GM21390 (cell line): ENCODE data around the gene ISX.
"Not testable (repeated sequence)": the region's sequence is repeated elsewhere in the genome, so short reads cannot be mapped to it uniquely, and the experiment has no call there.

Experiments
- ATAC-seq: cut with Tn5 transposase; IDR thresholded peaks from one replicate; pipeline ENCODE4 v1.9.1; 2021; ENCODE audit not compliant: unreplicated experiment

ISX gene

DNA sequence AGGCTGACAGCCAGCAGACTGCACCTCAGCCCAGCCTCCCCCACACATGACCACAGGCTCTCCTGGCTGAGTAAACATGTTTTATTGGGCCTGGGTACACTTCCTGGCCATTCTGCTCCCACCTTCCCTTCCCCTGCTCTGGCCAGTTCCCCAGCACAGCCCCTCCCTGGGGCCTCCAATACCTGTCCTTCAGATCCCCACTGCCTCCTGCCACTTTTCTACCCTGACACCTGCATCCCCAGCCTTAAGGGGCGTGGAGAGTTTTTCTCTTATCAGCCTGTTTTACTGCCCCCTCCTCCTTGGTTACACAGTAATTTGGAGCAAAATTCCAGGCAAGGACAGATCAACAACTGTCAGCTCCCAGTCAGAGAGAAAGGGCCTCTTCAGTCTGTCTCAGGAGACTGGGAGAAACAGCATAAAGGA, at the start of gene ISX:
ISX (plus strand) TSS at position 363 of the 423 bp plus-strand sequence. CDS start 930 bp downstream, outside the sequence.
- no peak for ATAC-seq

DNA sequence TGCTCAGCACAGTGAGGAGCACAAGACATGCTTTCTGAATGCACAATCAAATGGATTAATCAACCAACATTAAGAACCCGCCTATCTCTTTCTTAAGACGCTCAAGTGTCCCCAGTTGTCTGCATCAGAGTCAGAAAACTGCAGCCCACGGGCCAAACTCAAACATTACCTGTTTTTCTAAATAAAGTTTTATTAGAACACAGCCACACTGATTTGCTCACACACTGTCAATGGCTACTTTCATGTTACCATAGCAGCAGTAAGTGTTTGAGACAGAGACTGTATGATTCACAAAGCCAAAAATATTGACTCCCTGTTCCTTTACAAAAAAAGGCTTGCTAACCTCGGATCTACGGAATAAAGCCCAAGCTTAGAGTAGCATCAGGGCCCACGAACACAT, 49.0 kb upstream of the ISX start:
- ATAC-seq: no peak

DNA sequence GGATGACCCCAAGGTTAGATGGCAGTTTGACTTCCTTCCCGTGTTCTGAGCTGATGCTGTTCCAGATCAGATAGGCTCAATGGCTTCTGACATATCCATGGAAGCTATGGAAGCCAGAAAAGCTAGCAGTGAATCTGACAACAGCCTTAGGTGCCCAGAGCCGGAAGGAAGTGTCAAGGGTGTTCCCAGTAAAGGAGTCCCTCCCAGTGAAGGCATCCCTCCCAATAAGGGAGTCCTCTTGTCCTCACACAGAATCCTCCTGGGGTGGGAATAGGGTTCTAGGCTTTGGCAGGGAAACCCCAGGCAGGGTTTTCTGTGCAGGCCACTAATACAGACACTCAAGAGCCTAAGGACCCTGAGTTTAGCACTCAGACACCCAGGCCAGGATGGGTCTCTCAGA, 47.0 kb upstream of the ISX start:
- no peak for ATAC-seq

DNA sequence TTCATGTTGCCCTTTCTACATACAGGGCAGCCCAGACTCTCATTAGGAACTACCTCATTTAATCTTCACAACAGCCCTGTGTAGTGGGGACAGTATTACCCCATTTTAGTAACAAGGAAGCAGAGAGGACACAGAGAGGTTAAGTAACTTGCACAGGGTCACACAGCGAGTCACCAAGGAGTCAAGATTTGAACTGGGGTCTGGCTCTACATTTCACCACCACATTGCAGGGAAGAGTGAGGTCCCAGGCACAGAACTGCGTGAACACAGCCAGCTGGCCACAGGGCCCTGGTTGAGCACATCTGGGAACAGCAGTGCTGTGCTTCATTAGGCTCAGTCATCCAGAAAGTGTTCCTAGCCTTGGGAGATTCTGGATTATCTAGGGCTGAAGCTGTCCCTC, 45.4 kb upstream of the ISX start:
- no peak for ATAC-seq

DNA sequence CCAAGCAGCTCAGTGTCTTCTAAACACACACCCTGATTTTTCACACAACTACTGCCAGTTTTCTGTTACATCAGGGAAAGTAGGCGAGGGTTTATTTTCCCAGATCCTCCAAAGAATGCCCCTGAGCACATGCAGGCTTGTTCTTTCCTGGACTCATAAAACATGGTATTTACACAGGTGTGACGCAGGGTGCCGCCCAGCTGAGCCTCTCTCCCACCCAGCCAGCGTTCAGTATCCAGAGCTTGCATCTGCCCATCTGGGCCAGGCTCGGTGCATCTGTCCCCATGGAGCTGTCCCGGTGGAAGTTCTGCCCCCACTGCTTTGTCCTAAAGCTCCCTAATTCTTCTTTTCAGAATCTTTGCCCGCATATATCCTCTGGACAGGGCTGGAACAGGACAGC, 44.8 kb upstream of the ISX start:
- ATAC-seq: no peak

DNA sequence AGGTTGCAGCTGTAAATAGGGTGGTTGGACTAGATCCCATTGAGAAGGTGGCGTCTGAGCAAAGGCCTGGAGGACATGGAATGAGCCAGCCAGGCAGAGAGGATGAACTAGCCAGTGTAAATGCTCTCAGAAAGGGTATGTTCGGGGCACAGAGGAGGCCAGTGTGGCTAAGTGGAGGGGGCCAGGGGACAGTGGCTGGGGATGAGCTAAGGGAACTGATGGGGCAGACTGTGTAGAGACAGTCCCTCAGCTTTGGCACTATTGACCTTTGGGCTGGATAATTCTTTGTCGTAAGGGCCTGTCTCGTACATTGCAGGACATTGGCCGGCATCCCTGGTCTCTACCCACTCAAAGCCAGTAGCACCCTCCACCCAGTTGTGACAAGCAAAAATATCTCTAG, 43.7 kb upstream of the ISX start:
- ATAC-seq: no peak

DNA sequence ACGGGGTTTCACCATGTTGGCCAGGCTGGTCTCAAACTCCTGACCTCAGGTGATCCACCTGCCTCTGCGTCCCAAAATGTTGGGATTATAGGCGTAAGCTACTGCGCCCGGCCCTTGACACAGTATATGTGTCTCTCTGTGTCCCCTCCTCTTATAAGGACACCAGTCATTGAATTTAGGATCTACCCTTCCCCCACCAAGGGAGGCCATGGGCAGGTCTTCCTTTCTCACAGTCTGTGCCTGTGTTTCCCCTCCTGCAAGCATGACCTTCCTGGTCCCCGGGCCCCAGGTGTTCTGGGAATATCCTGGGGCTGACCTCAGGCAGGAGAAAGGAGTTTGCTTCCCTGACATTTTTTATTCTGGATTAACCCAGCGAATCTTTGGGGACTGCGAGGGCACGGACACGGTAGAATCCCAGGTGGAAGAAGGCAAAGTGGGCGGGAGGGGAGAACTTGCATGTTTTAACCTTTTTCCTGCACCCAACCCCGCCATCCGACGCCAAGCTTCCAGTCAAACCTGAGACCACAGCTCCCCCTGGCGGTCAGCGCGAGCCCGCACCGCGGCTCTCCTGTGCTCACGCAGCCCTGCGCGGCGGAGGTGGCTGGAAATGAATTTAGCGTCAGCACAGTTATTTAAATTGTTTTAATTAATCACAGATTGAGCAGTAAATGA, 42.1 kb upstream of the ISX start:
- ATAC-seq: no peak

DNA sequence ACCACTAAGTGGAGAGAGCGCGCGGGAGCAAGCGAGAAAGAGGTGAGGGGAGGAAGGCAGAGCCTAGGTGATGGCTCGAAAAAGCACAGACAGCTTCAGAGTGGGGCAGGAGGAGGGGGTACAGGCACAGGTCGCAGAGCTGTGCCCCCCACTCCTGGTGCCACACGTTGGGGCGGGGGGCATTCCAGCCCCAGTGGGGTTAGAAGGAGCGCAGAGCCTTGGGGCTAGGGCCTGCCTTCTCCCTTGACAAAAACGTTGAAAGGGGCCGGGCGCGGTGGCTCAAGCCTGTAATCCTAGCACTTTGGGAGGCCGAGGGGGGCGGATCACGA, 41.6 kb upstream of the ISX start:
- no peak for ATAC-seq

DNA sequence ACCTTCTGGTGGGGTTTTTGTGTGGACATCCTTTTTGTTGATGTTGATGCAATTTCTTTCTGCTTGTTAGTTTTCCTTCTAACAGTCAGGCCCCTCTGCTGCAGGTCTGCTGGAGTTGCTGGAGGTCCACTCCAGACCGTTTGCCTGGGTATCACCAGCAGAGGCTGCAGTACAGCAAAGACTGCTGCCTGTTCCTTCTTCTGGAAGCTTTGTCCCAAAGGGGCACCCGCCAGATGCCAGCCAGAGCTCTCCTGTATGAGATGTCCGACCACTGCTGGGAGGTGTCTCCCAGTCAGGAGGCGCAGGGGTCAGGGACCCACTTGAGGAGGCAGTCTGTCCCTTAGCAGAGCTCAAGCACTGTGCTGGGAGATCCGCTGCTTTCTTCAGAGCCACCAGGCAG, 35.8 kb upstream of the ISX start:
- ATAC-seq: not testable (repeated sequence)

DNA sequence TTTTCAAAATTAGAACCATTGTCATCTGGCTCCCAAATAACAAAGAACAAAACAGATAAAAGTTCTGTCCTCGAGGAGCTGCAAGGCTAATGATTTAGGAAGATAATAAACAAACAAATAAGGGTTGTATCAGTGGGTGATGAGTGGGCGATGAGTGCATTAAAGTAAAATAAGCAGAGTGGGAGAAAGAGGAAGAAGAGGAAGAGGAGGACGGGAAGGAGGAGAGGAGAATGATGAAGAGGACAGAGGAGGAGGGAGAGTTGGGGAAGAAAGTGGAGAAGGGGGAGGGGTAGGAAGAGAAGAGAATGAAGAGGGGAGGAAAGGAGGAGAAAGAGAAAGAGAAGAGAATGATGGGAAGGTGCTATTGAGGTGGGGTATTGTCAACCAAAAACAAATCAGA, 33.4 kb upstream of the ISX start:
- no peak for ATAC-seq

DNA sequence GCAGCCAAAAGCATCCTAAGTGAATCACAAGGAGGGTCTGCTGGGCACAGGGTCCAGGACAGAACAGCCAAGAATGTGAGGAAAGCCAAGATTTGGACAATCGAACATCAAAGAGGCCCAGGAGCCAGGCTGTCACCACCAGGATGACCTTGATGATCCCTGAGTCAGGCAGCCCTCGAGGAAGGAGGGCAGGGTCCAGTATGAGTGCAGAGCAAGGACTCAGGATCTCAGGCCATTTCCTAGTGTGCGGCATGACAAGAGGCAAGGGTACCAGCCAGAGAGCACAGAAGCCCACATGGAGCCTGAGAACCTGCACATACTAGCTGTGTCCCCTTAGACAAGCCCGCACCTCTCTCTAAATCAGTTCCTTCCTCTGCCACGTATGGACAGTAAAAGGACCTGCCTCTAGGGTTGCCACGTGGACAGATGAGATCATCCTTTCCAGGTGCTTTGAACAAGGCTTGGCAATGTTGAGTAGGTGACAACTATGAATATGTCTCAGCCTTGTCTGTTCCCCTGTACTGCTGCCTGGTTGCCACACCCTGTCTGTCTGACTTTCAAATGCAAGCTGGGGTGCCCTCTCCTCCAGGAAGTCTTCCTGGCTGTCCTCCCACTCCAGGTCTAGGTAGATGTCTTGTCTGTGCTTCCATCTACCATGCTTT, 32.2 kb upstream of the ISX start:
- ATAC-seq: no peak

DNA sequence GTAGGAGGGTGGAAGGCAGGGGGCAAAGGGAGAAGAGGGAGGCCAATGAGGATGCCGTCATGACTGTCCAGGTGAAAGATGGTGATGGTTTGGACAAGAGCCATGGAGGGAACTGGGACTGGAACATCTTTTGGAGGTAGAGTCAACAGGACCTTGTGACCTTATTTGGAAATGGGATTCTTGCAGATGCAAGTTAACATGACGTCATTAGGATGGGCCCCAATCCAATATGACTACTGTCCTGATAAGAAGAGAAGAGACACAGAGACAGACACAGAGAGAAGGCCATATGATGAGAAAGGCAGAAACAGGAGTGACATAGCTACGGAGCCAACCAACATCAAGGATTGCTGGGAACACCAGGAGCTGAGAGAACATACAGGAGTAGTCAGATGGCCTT, 31.0 kb upstream of the ISX start:
- ATAC-seq: no peak

DNA sequence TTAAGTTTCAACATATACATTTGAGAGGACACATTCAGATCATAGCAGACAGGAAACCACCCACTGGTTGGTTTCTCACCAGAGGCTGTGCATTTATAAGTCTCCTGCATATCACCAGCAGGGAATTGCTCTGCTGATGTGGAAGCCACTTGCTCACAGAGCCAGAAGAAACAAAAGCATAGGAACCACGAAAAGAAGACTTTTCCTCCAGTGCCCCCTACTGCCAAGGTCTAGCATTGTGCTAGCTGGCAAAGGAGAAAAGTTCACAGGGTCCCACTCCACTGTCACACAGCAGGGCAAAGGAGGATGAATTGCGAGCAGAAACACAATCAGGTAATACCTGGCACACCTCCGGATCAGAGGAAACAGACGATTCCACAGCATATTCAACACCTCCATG, 28.9 kb upstream of the ISX start:
- no peak for ATAC-seq

DNA sequence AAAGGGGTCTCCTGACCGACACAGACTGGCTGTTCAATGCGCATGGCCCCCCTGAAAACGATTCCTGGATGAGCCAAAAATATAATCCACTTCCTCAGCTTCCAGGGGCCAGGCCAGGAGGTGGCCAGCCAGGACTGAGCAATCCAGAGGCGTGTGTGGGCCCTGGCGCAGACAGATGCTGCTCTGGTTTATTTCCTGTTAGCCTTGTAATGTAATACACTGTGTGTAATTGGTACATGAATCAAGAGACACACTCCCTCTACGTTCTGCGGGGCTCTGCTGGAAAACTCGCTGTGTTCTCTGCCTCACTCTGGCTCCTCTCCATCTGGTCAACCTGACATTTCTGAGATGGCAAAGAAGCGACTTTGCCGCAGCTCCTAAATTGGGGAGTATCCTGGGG, 26.3 kb upstream of the ISX start:
- no peak for ATAC-seq

DNA sequence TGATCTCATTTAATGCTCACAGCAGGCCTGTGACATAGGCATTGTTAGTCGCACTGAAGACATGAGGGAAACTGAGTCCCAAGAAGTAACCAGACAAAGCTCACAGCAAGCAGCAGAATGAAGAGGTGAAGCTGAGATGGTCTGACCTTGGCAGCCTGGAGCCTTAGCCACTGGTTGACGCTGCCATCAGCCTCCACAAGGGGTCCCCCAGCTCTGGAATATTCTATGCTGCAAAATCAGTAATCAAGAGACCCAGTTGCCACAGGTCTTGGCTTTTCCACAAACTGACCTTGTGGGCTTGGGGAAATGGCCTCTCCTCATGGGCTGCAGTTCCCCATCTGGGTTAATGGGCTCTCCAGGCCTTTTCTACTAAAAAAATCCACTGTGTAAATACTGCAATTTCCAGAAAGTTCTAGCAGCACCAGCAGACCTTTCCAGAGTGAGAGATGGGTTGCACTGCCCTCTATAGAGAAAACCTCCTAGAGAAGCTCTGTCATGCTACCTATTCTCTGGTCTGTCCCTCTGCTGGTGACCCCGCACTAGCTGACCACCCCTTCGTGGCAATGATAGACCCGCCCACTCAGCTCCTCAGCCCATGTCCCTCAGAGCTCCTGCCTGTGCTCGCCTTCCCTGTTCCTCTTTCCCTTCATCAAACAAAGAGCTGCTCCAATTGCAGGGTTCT, 22.6 kb upstream of the ISX start:
- ATAC-seq: no peak

DNA sequence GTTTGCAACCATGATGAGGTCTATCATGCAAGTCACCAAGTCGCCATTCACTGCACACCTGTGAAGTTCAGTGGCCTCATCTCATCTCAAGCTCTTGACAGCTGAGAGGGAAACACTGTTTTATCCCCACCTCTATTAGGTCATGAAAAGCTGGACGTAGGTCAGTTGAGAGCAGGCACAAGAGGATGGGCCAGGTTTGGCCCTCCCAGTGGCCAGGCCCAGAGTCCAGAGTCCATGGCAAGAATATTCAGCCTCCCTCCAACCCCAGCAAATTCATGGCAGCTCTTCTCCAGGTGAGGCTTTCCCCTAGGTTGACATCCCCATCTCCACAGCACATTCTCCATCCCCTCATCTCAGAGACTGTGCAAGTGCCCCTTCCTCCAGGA, 22.0 kb upstream of the ISX start:
- ATAC-seq: no peak

DNA sequence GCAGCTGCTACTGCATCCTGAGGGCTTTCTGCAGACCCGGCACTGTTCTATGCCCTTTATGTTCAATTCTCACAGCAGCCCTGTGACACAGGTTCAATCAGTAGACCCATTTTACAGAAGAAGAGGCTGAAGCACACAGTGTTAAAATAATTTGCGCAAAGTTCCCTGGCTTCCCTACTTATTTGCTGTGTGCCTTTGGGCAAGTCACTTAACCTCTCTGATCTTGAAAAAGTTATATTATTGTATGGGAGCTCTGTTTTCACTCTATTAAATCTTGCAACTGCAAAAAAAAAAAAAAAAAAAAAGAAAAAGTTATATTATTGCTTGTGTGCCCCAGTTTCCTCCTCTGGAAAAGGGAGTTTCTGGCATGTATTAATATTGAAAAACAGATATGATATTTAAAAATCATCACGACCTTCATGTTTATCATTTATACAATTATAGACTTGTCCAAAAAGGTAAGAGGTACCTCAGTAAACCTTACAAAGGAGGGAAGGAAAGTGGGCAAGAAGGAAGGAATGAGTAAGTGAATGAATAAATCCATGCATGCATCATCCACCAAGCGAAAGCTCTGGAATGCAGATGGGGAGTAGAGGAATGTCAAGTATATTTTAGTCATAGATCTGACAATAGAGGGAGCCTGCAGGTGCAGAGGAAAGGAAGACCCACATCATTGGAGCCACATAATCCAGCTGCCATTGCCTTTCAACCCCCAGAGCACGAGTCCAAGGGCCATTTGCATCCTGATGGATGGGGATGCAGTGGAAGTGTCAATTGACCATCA, 21.2 kb upstream of the ISX start:
- ATAC-seq: no peak

DNA sequence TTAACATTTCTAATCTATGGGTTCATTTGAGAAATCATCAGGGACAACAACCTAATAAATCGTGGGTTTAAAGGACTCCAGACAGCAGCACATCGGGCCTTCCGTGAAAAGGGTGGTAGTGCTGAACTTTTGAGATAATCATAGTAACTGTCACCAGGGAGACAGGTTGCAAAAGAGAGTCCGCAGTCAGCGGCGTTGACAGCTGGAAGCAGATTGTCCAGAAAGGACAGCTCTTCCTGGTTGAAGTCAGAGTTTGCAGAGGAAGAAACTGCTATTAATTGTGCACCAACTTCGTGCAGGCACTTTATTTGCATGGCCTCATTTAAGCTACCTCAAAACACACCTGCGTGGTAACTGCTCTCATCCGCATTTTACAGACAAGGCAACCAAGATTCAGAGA, 20.5 kb upstream of the ISX start:
- no peak for ATAC-seq

DNA sequence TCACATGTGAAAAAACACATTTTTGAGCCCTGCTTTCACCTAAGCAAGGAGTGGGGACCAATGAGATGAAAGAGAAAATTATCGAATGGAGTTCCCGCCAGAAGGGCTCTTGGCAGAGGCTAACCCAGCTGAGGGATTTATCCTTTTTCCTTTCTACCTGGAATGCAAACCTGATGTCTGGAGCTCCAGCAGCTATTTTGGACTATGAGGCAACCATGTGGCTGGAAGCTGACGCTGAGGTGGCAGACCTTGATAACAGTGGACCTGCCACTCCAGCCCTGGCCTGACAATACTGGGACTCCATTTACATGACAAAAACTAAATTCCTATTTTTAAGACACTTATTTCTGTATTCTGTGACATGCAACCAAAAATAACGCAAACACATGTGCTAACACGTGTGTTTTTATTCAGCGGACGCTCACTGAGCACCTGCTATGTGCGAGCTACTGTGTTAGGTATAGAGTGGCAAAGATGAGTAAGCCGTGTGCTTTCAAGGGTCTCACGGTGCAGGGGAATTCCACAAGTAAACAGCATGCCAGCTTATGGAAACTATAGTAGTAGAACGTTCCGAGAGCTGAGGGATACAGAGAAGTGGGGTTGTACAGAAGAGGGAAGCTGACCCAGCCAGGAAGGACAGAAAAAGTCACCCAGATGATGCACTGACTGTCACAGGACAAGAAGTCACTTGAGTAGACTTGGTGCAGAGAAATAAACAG, 19.1 kb upstream of the ISX start:
- ATAC-seq: no peak

DNA sequence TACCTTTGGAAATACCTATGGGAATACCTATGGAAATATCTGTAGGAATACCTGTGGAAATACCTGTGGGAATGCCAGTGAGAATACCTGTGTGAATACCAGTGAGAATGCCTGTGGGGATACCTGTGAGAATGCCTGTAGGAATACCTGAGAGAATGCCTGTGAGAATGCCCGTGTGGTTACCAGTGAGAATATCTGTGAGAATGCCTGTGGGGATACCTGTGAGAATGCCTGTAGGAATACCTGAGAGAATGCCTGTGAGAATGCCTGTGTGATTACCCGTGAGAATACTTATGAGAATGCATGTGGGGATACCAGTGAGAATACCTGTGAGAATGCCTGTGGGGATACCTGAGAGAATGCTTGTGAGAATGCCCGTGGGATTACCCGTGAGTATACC, 15.9 kb upstream of the ISX start:
- ATAC-seq: not testable (repeated sequence)

DNA sequence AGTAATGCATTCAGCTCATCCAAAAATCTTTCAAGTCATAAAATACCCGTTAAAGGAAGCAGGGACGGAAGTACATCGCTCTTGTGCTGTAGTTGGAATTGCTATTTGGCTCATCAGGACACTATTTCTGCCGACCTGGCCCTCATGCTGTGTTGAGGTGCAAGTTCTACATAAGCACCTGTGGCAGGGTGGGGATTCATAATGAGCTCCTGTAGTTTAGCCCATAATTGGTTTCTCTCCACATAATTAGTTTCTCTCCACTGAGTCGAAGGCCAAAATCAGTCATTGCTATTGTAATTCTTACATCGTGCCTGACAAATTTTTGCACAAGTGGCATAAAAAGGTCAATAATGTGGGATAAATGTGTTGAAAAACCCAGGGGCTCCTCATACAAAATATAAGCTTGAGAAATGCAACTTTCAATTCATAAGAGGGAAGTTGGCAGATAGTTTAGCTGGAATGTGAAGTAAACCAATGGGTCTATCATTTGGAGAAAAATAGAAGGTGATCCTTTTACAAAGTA, 14.9 kb upstream of the ISX start:
- ATAC-seq: no peak
